Neural progenitor cell (in vitro differentiated cells): ENCODE measurements around the gene CDRT4. TPM values are rescaled to one million over a fixed set of nuclear protein-coding genes. Genes with fewer than 3 reads are reported as not detected.

Source experiments
- DNase-seq: peaks from one replicate; pipeline ENCODE4 v3.0.0-alpha.2; 2016; ENCODE audit warnings: low spot score
- H2AFZ ChIP-seq: fragments of 200-600 bp; sonication (generic); replicated peaks from 2 replicates; pipeline ENCODE4 v1.6.1; 2016; ENCODE audit warnings: antibody characterized with exemption
- H3F3A ChIP-seq: fragments of 200-600 bp; sonication (generic); 2 replicates; pipeline ENCODE4 v1.6.1; 2016; ENCODE audit warnings: antibody characterized with exemption, low read depth
- H3K27ac ChIP-seq: fragments of 200-600 bp; sonication (generic); 2 replicates; pipeline ENCODE4 v1.5.1; 2016; ENCODE audit warnings: mild to moderate bottlenecking
- H3K27me3 ChIP-seq: fragments of 200-600 bp; sonication (generic); 2 replicates; pipeline ENCODE4 v1.6.1; 2016; ENCODE audit warnings: mild to moderate bottlenecking, moderate library complexity
- H3K36me3 ChIP-seq: fragments of 200-600 bp; sonication (generic); 2 replicates; pipeline ENCODE4 v1.5.1; 2016
- H3K4me1 ChIP-seq: fragments of 200-600 bp; sonication (generic); 2 replicates; pipeline ENCODE4 v1.6.1; 2016; ENCODE audit warnings: mixed run types
- H3K4me2 ChIP-seq: fragments of 200-600 bp; sonication (generic); 2 replicates; pipeline ENCODE4 v1.6.1; 2016
- H3K4me3 ChIP-seq: fragments of 200-600 bp; sonication (generic); 2 replicates; pipeline ENCODE4 v1.5.1; 2016
- H3K79me2 ChIP-seq: fragments of 200-600 bp; sonication (generic); 2 replicates; pipeline ENCODE4 v1.6.1; 2016; ENCODE audit warnings: low read depth
- H3K9ac ChIP-seq: fragments of 200-600 bp; sonication (generic); 2 replicates; pipeline ENCODE4 v1.6.1; 2016
- H3K9me3 ChIP-seq: fragments of 200-600 bp; sonication (generic); 2 replicates; pipeline ENCODE4 v1.5.1; 2016; ENCODE audit warnings: low read depth
- H4K20me1 ChIP-seq: fragments of 200-600 bp; sonication (generic); 2 replicates; pipeline ENCODE4 v1.6.1; 2016; ENCODE audit warnings: low read depth
- H3K27ac Mint-ChIP-seq: 3 replicates; pipeline ENCODE4 v1.8.0; 2021; ENCODE audit warnings: mixed read lengths
- H3K27me3 Mint-ChIP-seq: 2 replicates; pipeline ENCODE4 v1.8.0; 2022; ENCODE audit warnings: low read depth, mild to moderate bottlenecking, inconsistent platforms, moderate library complexity, mixed read lengths; ENCODE audit not compliant: insufficient read depth
- H3K36me3 Mint-ChIP-seq: 3 replicates; pipeline ENCODE4 v1.8.0; 2021; ENCODE audit warnings: mixed read lengths
- H3K4me1 Mint-ChIP-seq: 3 replicates; pipeline ENCODE4 v1.8.0; 2021; ENCODE audit warnings: mixed read lengths
- H3K4me3 Mint-ChIP-seq: 3 replicates; pipeline ENCODE4 v1.8.0; 2021; ENCODE audit warnings: mild to moderate bottlenecking, moderate library complexity, mixed read lengths
- H3K9me3 Mint-ChIP-seq: 3 replicates; pipeline ENCODE4 v1.8.0; 2020; ENCODE audit warnings: mixed read lengths
- EZH2 ChIP-seq: fragments of 200-600 bp; sonication (generic); IDR thresholded peaks from 2 replicates; pipeline ENCODE4 v1.6.1; 2017; ENCODE audit warnings: antibody characterized with exemption, mild to moderate bottlenecking, moderate library complexity
- EZH2phosphoT487 ChIP-seq: fragments of 200-600 bp; sonication (generic); IDR thresholded peaks from 2 replicates; pipeline ENCODE4 v1.6.1; 2017; ENCODE audit warnings: antibody characterized with exemption
- total RNA-seq: library from RNA; depleted of rRNA; stranded (reverse); fragments of >200 nt; gene quantifications from 2 replicates; pipeline ENCODE4 v1.2.3, GENCODE V29; 2015; ENCODE audit warnings: low replicate concordance
- TF ChIP-seq, protein P1 (sequence below): fragments of 200-600 bp; sonication (generic); IDR thresholded peaks from 2 replicates; pipeline ENCODE4 v1.5.1; 2017; ENCODE audit warnings: antibody characterized with exemption, mild to moderate bottlenecking

The CDRT4 gene
- total RNA-seq, 1 donor from 2014 or later = 18.2 TPM

DNA sequence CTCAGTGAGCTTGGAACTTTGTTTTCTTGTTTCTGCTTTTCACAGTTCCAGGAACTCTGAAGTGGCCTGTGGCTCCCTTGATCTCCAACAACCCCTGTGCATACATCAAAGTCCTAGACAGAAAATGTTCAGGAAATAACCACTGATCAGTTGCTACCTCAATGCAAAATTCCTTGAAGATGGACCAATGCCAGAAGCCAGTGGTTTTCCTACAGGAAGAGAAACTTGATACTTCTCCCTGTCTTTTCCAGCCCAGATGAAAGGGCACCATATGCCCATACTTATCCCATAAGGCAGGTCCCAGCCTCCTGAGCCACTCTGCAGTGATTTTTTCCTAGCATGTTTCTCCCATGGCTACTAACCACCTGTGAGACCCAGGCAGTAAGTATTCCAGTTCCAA lies 12.3 kb upstream of the CDRT4 start:
- no peaks in the 10 kb centered on the region for H3K27me3 Mint-ChIP-seq
- Histone ChIP-seq H3K36me3 (no peaks in the 10 kb centered on the region), H4K20me1 (no peaks in the 10 kb centered on the region), H2AFZ (no peak overlapping the region), H3K27ac (no peak overlapping the region), H3K4me1 (no peaks in the 10 kb centered on the region), H3F3A (no peaks in the 10 kb centered on the region), H3K4me3 (no peak overlapping the region), H3K4me2 (no peak overlapping the region), H3K9me3 (no peaks in the 10 kb centered on the region), H3K9ac (no peak overlapping the region), H3K79me2 (no peaks in the 10 kb centered on the region), H3K27me3 (no peaks in the 10 kb centered on the region)
- H3K4me1 Mint-ChIP-seq = peaks cover 10% of the 10 kb centered on the region
- H3K9me3 Mint-ChIP-seq = no peaks in the 10 kb centered on the region
- peaks cover 10% of the 10 kb centered on the region for H3K36me3 Mint-ChIP-seq
- TF ChIP-seq EZH2phosphoT487 (no peak), EZH2 (no peak)
- TF ChIP-seq, protein P1, sequence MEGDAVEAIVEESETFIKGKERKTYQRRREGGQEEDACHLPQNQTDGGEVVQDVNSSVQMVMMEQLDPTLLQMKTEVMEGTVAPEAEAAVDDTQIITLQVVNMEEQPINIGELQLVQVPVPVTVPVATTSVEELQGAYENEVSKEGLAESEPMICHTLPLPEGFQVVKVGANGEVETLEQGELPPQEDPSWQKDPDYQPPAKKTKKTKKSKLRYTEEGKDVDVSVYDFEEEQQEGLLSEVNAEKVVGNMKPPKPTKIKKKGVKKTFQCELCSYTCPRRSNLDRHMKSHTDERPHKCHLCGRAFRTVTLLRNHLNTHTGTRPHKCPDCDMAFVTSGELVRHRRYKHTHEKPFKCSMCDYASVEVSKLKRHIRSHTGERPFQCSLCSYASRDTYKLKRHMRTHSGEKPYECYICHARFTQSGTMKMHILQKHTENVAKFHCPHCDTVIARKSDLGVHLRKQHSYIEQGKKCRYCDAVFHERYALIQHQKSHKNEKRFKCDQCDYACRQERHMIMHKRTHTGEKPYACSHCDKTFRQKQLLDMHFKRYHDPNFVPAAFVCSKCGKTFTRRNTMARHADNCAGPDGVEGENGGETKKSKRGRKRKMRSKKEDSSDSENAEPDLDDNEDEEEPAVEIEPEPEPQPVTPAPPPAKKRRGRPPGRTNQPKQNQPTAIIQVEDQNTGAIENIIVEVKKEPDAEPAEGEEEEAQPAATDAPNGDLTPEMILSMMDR = no peak
- DNase-seq = no peak
- no peak overlapping the region for H3K4me3 Mint-ChIP-seq
- H3K27ac Mint-ChIP-seq = peak overlapping the region; percentile 5

DNA sequence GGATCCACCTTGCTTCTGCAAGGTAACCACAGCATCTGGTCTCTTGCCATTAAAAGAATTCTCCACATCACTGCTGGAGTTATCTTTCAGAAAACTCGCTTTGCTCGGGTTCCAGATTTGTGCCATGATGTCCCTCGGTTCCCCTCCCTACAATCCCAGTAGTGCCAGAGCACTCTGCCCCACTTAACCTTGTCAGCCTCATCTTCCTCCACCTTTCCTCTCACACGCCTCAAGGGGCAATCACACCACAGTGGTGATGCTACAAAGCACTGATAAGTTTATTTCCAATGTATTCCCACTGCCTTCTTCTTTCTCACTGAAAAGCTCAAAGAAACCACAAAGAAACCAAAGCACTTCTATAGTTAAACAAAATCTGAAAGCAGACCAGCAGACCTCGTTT lies 11.4 kb upstream of the CDRT4 start:
- TF ChIP-seq EZH2 = no peak
- TF ChIP-seq, protein P1 = no peak
- TF ChIP-seq EZH2phosphoT487 = no peak
- Mint-ChIP-seq H3K27me3 (no peaks in the 10 kb centered on the region), H3K4me1 (peaks cover 10% of the 10 kb centered on the region), H3K36me3 (peaks cover 10% of the 10 kb centered on the region), H3K9me3 (no peaks in the 10 kb centered on the region), H3K27ac (peak overlapping the region; percentile 42), H3K4me3 (no peak overlapping the region)
- Histone ChIP-seq H3K27ac (no peak overlapping the region), H3K36me3 (no peaks in the 10 kb centered on the region), H2AFZ (no peak overlapping the region), H3F3A (no peaks in the 10 kb centered on the region), H3K9me3 (no peaks in the 10 kb centered on the region), H4K20me1 (no peaks in the 10 kb centered on the region), H3K4me1 (no peaks in the 10 kb centered on the region), H3K4me3 (no peak overlapping the region), H3K27me3 (no peaks in the 10 kb centered on the region), H3K4me2 (no peak overlapping the region), H3K9ac (no peak overlapping the region), H3K79me2 (no peaks in the 10 kb centered on the region)
- DNase-seq = no peak

DNA sequence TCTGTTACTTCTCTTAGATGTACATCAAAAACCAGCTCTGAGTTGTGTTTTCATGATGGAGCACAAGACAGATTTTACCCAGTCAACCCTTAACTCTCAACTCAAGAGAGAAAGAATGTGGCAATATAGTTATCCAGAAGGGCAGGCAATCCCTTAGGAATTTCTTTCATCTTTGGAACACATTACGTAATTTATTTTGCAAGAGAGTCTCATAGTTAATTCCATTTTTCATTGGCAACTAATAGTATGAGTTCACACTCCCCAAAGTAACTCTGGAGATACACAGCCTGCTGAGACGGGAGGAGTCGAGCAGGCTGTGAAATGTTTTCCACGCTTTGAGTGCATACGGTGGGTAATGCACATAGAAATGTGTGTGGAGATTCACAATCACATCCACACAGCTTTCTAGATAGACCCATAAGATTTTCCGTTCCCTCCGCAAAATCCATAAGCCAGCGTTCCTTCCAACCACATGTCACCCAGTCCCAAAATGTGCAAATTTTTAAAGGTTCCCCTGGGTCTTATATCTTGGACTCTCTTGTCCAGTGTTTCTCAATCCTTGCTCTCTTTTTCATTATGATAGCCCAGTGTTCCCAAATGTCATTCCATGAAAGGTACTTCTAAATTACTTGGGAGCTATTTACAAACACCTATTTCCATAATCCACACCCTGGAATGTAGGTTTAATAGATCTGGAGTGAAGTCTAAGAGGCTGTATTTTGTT lies 8.4 kb upstream of the CDRT4 start:
- H3K27me3 ChIP-seq = no peaks in the 10 kb centered on the region
- H3K4me1 Mint-ChIP-seq = peaks cover 16% of the 10 kb centered on the region
- H3K36me3 Mint-ChIP-seq = peaks cover 6% of the 10 kb centered on the region
- peaks cover 2% of the 10 kb centered on the region for H3K27me3 Mint-ChIP-seq
- H3K27ac ChIP-seq = no peak overlapping the region
- no peak overlapping the region for H3K27ac Mint-ChIP-seq
- H3K4me3 Mint-ChIP-seq = no peak overlapping the region
- no peak overlapping the region for H3K4me2 ChIP-seq
- no peaks in the 10 kb centered on the region for H3K36me3 ChIP-seq
- no peaks in the 10 kb centered on the region for H3K4me1 ChIP-seq
- TF ChIP-seq EZH2phosphoT487 (no peak), EZH2 (no peak)
- TF ChIP-seq, protein P1 = no peak
- no peaks in the 10 kb centered on the region for H3K9me3 Mint-ChIP-seq
- no peaks in the 10 kb centered on the region for H4K20me1 ChIP-seq
- H3F3A ChIP-seq = no peaks in the 10 kb centered on the region
- no peaks in the 10 kb centered on the region for H3K79me2 ChIP-seq
- H2AFZ ChIP-seq = no peak overlapping the region
- H3K4me3 ChIP-seq = no peak overlapping the region
- DNase-seq = no peak
- H3K9me3 ChIP-seq = no peaks in the 10 kb centered on the region
- H3K9ac ChIP-seq = no peak overlapping the region
